Ovary (tissue), 3 donors: Measurements from ENCODE around the gene ALG2.

Source experiments
- CTCF ChIP-seq, 3 donors: fragments of 450-650 bp in 2 of 3; fragments of 200-600 bp in 1 of 3; IDR thresholded peaks; one replicate each; pipeline versions ENCODE4 v1.5.1 to v1.8.0; 2016 to 2022; ENCODE audit warnings: antibody characterized with exemption in 3 of 3, mild to moderate bottlenecking in 1 of 3
- EP300 ChIP-seq: sonication (generic); formaldehyde crosslinking; IDR thresholded peaks from one replicate; pipeline ENCODE4 v1.6.1; 2017; ENCODE audit warnings: antibody characterized with exemption
- POLR2A ChIP-seq: fragments of 450-650 bp; IDR thresholded peaks from one replicate; pipeline ENCODE4 v1.6.1; 2017; ENCODE audit warnings: antibody characterized with exemption, mild to moderate bottlenecking, moderate library complexity
- donor health status: DM: no; HTN: no; CAD: no.

- TF ChIP-seq CTCF (IDR thresholded peaks at IDR 0.05) (no peak), POLR2A (no peak), EP300 (no peak)
Measured at GRCh38 chr9:99199938-99200539, 21.7 kb downstream of the ALG2 start.
